Measurements from ENCODE around the gene CLEC16A. TPM values are rescaled to one million over a fixed set of nuclear protein-coding genes. Genes with fewer than 3 reads are reported as not detected.

CLEC16A gene
- total and polyA plus RNA-seq, 2 donors (not counting 1 experiment from before 2014, with no cell fraction given) = 21.9 to 79.5 TPM

DNA sequence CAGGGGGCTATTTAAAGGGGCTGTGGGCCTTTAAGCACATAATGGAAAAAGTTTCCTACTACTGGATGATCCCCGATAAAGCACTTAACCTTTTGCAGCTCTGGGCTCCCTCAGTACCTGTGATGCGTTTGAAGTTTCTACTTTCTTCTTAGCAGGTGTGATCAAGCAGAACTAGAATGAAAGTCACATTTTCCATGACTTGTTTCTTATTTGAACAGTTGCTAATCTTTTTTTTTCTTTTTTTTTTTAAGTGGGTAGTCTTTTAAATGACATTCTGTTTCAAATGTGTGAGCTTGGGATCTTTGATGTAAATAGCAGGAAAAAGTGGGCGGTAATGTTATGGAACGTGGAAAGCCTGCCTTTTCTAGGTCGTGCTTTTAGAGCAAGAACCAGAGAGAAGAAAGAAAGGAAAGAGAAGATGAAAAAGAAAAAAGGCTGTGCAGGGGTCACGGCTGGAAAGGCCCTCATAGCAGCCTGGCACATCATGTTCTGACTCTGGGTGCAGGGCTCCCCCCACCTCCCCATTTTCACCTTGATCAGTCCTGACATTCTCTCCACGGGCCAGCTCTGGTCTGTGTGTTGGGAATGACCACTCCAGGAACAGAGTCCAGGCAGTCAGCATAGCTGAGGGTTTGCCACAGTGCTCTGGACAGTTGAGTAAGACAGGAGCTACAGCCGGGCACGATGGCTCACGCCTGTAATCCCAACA, 150.6 kb downstream of the CLEC16A start:
- no peak overlapping the region for H3K4me3 ChIP-seq (ENCODE audit: control extremely low read depth in 1 of 5, extremely low read depth in 1 of 5, insufficient read depth in 1 of 5, low read depth in 2 of 5, low read length in 4 of 5)
- POLR2A ChIA-PET = interaction anchor here (0.7 to 3.7 kb wide), 5 partner anchors 10 to 234 kb away, joined by 3 to 15 read pairs (median 6); no protein-coding TSS in a partner anchor

DNA sequence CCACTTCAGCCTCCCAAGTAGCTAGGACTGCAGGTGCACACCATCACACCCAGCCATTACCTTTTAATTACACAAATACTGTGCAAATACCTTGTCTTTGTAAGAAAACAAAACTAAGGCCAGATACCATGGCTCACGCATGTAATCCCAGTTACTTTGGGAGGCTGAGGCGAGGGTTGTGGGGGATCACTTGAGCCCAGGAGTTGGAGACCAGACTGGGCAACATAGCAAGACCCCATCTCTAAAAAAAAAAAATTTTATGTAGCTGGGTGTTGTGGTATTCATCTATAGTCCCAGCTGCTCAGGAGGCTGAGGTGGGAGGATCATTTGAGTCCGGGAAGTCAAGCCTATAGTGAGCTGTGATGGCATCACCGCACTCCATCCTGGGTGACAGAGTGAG, 151.6 kb downstream of the CLEC16A start:
- ChIA-PET CTCF (interaction anchor here (0.7 kb wide), 1 partner anchor 816 kb away, joined by 4 read pairs; no protein-coding TSS in a partner anchor), POLR2A (interaction anchor here (0.6 to 3.7 kb wide), 4 partner anchors 11 to 94 kb away, joined by 3 to 15 read pairs (median 4); no protein-coding TSS in a partner anchor)
- Histone ChIP-seq H3K27me3 (replicated peaks in 1 of 4; ENCODE audit: control extremely low read depth in 1 of 4, control insufficient read depth in 3 of 4, insufficient read depth in 4 of 4, low read length in 3 of 4) (no peaks in the 10 kb centered on the region), H3K79me2 (ENCODE audit: control insufficient read depth, insufficient read depth, low read length) (peaks cover 3% of the 10 kb centered on the region), H3K9me3 (ENCODE audit: control extremely low read depth in 1 of 3, control insufficient read depth in 2 of 3, insufficient read depth in 1 of 3, low read length in 2 of 3) (no peaks in the 10 kb centered on the region), H3K27ac (ENCODE audit: low read length in 2 of 2) (no peak overlapping the region), H3K4me2 (replicated peaks; ENCODE audit: low read depth, low read length, poor library complexity, severe bottlenecking) (no peak overlapping the region), H3K36me3 (replicated peaks in 1 of 2; ENCODE audit: control extremely low read depth in 1 of 2, control insufficient read depth in 1 of 2, extremely low read depth in 1 of 2, insufficient read depth in 2 of 2, low read length in 1 of 2) (peaks cover 6 to 20% of the 10 kb centered on the region in 2 experiments), H3K4me3 (ENCODE audit: control extremely low read depth in 1 of 5, extremely low read depth in 1 of 5, insufficient read depth in 1 of 5, low read depth in 2 of 5, low read length in 4 of 5) (no peak overlapping the region), H3K4me1 (ENCODE audit: control insufficient read depth in 2 of 2, insufficient read depth in 2 of 2, low read length in 2 of 2) (peaks cover 27 to 46% of the 10 kb centered on the region in 2 donors), H3K9ac (ENCODE audit: low read length) (no peak overlapping the region), H2AFZ (ENCODE audit: insufficient read depth, low read depth, low read length, poor library complexity, severe bottlenecking) (no peak overlapping the region), H4K20me1 (ENCODE audit: control insufficient read depth, insufficient read depth, low read length, poor library complexity, severe bottlenecking) (no peaks in the 10 kb centered on the region)
- Mint-ChIP-seq H3K4me1 (peaks cover 48% of the 10 kb centered on the region), H3K27me3 (no peaks in the 10 kb centered on the region), H3K9me3 (ENCODE audit: insufficient read depth) (no peaks in the 10 kb centered on the region), H3K4me3 (no peak overlapping the region), H3K27ac (no peak overlapping the region)
- intact Hi-C loops (cut with micrococcal nuclease) = loop anchor here (2.0 kb wide), 1 partner anchor 131 kb away; no protein-coding TSS in a partner anchor
- ATAC-seq (ENCODE audit: low read depth) (no peak), DNase-seq (no peak)
- WGBS (ENCODE audit: insufficient coverage) = no CpG with 5 or more reads among the region's 4 CpGs
- TF ChIP-seq EZH2 (IDR thresholded peaks at IDR 0.05; ENCODE audit: borderline replicate concordance, insufficient read depth, low read depth, low read length, poor library complexity, severe bottlenecking) = no peak
- TF ChIP-seq, protein P1, sequence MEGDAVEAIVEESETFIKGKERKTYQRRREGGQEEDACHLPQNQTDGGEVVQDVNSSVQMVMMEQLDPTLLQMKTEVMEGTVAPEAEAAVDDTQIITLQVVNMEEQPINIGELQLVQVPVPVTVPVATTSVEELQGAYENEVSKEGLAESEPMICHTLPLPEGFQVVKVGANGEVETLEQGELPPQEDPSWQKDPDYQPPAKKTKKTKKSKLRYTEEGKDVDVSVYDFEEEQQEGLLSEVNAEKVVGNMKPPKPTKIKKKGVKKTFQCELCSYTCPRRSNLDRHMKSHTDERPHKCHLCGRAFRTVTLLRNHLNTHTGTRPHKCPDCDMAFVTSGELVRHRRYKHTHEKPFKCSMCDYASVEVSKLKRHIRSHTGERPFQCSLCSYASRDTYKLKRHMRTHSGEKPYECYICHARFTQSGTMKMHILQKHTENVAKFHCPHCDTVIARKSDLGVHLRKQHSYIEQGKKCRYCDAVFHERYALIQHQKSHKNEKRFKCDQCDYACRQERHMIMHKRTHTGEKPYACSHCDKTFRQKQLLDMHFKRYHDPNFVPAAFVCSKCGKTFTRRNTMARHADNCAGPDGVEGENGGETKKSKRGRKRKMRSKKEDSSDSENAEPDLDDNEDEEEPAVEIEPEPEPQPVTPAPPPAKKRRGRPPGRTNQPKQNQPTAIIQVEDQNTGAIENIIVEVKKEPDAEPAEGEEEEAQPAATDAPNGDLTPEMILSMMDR (IDR thresholded peaks at IDR 0.05) = no peak

More for the DNA sequence above, 150.6 kb downstream of the CLEC16A start:
- H4K20me1 ChIP-seq (ENCODE audit: control insufficient read depth, insufficient read depth, low read length, poor library complexity, severe bottlenecking) = no peaks in the 10 kb centered on the region
- H3K36me3 ChIP-seq (replicated peaks in 1 of 2; ENCODE audit: control extremely low read depth in 1 of 2, control insufficient read depth in 1 of 2, extremely low read depth in 1 of 2, insufficient read depth in 2 of 2, low read length in 1 of 2) = peaks cover 6 to 22% of the 10 kb centered on the region in 2 experiments
- peaks cover 27 to 40% of the 10 kb centered on the region in 2 donors for H3K4me1 ChIP-seq (ENCODE audit: control insufficient read depth in 2 of 2, insufficient read depth in 2 of 2, low read length in 2 of 2)
- CTCF ChIA-PET = interaction anchor here (1.5 to 2.2 kb wide), 4 partner anchors 15 to 261 kb away, joined by 4 to 9 read pairs (median 6); partner anchors contain the start of gene SOCS1
- ATAC-seq (ENCODE audit: low read depth) (peak; percentile 67), DNase-seq (no peak)
- H3K27ac Mint-ChIP-seq = peak overlapping the region; percentile 92
- 28% methylated on average over 4 of the region's 10 CpGs for WGBS (ENCODE audit: insufficient coverage)
- H3K4me3 Mint-ChIP-seq = peak overlapping the region; percentile 67
- no peak for TF ChIP-seq EZH2 (IDR thresholded peaks at IDR 0.05; ENCODE audit: borderline replicate concordance, insufficient read depth, low read depth, low read length, poor library complexity, severe bottlenecking)
- H3K27ac ChIP-seq (ENCODE audit: low read length in 2 of 2) = peak overlapping the region; percentile 48 to 54
- no peaks in the 10 kb centered on the region for H3K27me3 Mint-ChIP-seq
- H3K27me3 ChIP-seq (replicated peaks in 1 of 4; ENCODE audit: control extremely low read depth in 1 of 4, control insufficient read depth in 3 of 4, insufficient read depth in 4 of 4, low read length in 3 of 4) = no peaks in the 10 kb centered on the region
- no peaks in the 10 kb centered on the region for H3K9me3 ChIP-seq (ENCODE audit: control extremely low read depth in 1 of 3, control insufficient read depth in 2 of 3, insufficient read depth in 1 of 3, low read length in 2 of 3)
- peaks cover 42% of the 10 kb centered on the region for H3K4me1 Mint-ChIP-seq
- peak overlapping the region; percentile 7 for H3K9ac ChIP-seq (ENCODE audit: low read length)
- H3K79me2 ChIP-seq (ENCODE audit: control insufficient read depth, insufficient read depth, low read length) = peaks cover 3% of the 10 kb centered on the region
- no peaks in the 10 kb centered on the region for H3K9me3 Mint-ChIP-seq (ENCODE audit: insufficient read depth)
- intact Hi-C loops (cut with micrococcal nuclease) = loop anchor here (1.0 to 2.0 kb wide), 3 partner anchors 10 to 130 kb away; no protein-coding TSS in a partner anchor
- peak overlapping the region; percentile 41 for H3K4me2 ChIP-seq (replicated peaks; ENCODE audit: low read depth, low read length, poor library complexity, severe bottlenecking)
- H2AFZ ChIP-seq (ENCODE audit: insufficient read depth, low read depth, low read length, poor library complexity, severe bottlenecking) = no peak overlapping the region
